ENCODE measurements around the gene MRM3.

The MRM3 gene

GRCh38 chr17:781805-782731 is at the start of gene MRM3, which contains the start of gene GLOD4 (continued):
- TF ChIP-seq ATF2 (tag by site-specific recombination; IDR thresholded peaks at IDR 0.05; ENCODE audit: low read depth), result peak; percentile 97
- TF ChIP-seq ZNF621 (tag by site-specific recombination; IDR thresholded peaks at IDR 0.05), result no peak
- TF ChIP-seq ZNF596 (tag by site-specific recombination; IDR thresholded peaks at IDR 0.05), result no peak
- TF ChIP-seq ZNF48 (tag by site-specific recombination; IDR thresholded peaks at IDR 0.05), result no peak
- no peak for TF ChIP-seq ZNF214 (tag by site-specific recombination; IDR thresholded peaks at IDR 0.05; ENCODE audit: borderline replicate concordance)
- TF ChIP-seq KLF1 (tag by site-specific recombination; IDR thresholded peaks at IDR 0.05), result peak; percentile 74
- TF ChIP-seq ZNF2 (tag by site-specific recombination; IDR thresholded peaks at IDR 0.05), result peak; percentile 97
- no peak for TF ChIP-seq ZNF701 (tag by site-specific recombination; IDR thresholded peaks at IDR 0.05)
- peak; percentile 94 for TF ChIP-seq KLF16 (tag by site-specific recombination; IDR thresholded peaks at IDR 0.05)
- TF ChIP-seq ZBTB10 (tag by site-specific recombination; IDR thresholded peaks at IDR 0.05), result peak; percentile 57; the same call in 1 of the 2 replicates
- TF ChIP-seq ZBTB49 (tag by site-specific recombination; IDR thresholded peaks at IDR 0.05; ENCODE audit: low read depth), result no peak
- TF ChIP-seq REPIN1 (tag by site-specific recombination; IDR thresholded peaks at IDR 0.05; ENCODE audit: low read depth), result 0 out of 2 replicates have a peak, but pooled peaks have one; percentile 21
- no peak for TF ChIP-seq ZSCAN5A (tag by site-specific recombination; IDR thresholded peaks at IDR 0.05)
- peak; percentile 46; the same call in 1 of the 2 replicates for TF ChIP-seq WT1 (tag by site-specific recombination; IDR thresholded peaks at IDR 0.05)
- no peak for TF ChIP-seq ZNF202 (tag by site-specific recombination; IDR thresholded peaks at IDR 0.05; ENCODE audit: borderline replicate concordance)
- peak; percentile 67 for TF ChIP-seq SP2 (tag by site-specific recombination; IDR thresholded peaks at IDR 0.05)
- TF ChIP-seq ZNF433 (tag by site-specific recombination; IDR thresholded peaks at IDR 0.05; ENCODE audit: low read depth), result no peak
- TF ChIP-seq ZSCAN30 (tag by site-specific recombination; IDR thresholded peaks at IDR 0.05), result peak; percentile 68; the same call in 1 of the 2 replicates
- no peak for TF ChIP-seq ZNF664 (tag by site-specific recombination; IDR thresholded peaks at IDR 0.05)
- TF ChIP-seq ZNF354C (tag by site-specific recombination; IDR thresholded peaks at IDR 0.05; ENCODE audit: borderline replicate concordance, low read depth), result no peak
- TF ChIP-seq ZNF76 (tag by site-specific recombination; IDR thresholded peaks at IDR 0.05; ENCODE audit: borderline replicate concordance, low read depth), result peak; percentile 93
- no peak for TF ChIP-seq GLIS2 (tag by site-specific recombination; IDR thresholded peaks at IDR 0.05)
- TF ChIP-seq ZSCAN4 (tag by site-specific recombination; IDR thresholded peaks at IDR 0.05), result 0 out of 2 replicates have a peak, but pooled peaks have one; percentile 41
- peak; percentile 43; the same call in 1 of the 2 replicates for TF ChIP-seq ZNF146 (tag by site-specific recombination; IDR thresholded peaks at IDR 0.05)
- TF ChIP-seq GLI2 (tag by site-specific recombination; IDR thresholded peaks at IDR 0.05; ENCODE audit: borderline replicate concordance, low read depth), result no peak
- peak; percentile 57; the same call in 1 of the 2 replicates for TF ChIP-seq ZSCAN18 (tag by site-specific recombination; IDR thresholded peaks at IDR 0.05)
- peak; percentile 68 for TF ChIP-seq SCRT2 (tag by site-specific recombination; IDR thresholded peaks at IDR 0.05)
- TF ChIP-seq ZBTB20 (tag by site-specific recombination; IDR thresholded peaks at IDR 0.05), result peak; percentile 80

Data from HEK293 (cell line).